Measurements from ENCODE around the gene MRPS26.
"Not testable (repeated sequence)": the region's sequence is repeated elsewhere in the genome, so short reads cannot be mapped to it uniquely, and the experiment has no call there.

The MRPS26 gene

DNA sequence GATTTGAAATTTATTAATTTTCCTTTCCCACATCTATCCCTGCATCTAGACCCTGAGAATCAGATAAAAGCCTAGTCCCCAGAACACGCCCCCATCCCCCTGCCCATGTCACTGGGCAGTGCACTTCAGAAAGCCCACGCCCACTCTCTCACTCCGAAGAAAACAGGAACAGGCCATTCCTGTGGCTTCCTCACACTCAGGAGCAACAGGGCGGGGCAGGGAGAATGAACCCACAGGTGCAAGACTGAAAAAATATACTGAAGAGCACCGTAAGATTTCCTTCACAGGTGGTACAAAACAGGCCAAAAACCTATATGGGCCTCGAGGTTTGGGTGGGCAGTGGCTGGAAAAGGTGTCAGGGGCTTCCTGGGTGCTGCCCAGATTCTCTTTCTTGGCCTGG, 29.0 kb downstream of the MRPS26 start:
- peak; percentile 37 for DNase-seq (ENCODE audit: low spot score)

- DNase-seq (ENCODE audit: low spot score): not testable (repeated sequence)
Measured at GRCh38 chr20:3075315-3075714, 29.5 kb downstream of the MRPS26 start.

- no peak for DNase-seq (ENCODE audit: low spot score)
Measured at GRCh38 chr20:3077618-3078134, 31.8 kb downstream of the MRPS26 start.

- DNase-seq (ENCODE audit: low spot score): no peak
Measured at GRCh38 chr20:3080939-3081388, 35.1 kb downstream of the MRPS26 start.

- no peak for DNase-seq (ENCODE audit: low spot score)
Measured at GRCh38 chr20:3081641-3082040, 35.8 kb downstream of the MRPS26 start.

GRCh38 chr20:3082306-3082951, 36.6 kb downstream of the MRPS26 start:
- DNase-seq (ENCODE audit: low spot score): no peak

GRCh38 chr20:3082955-3083952, 37.4 kb downstream of the MRPS26 start:
- DNase-seq (ENCODE audit: low spot score): no peak

GRCh38 chr20:3084283-3084985, 38.6 kb downstream of the MRPS26 start, which contains the start of gene AVP:
Gene AVP (minus strand): TSS chr20:3084724. CDS start chr20:3084674, 50 bp downstream.
- DNase-seq (ENCODE audit: low spot score): no peak

DNA sequence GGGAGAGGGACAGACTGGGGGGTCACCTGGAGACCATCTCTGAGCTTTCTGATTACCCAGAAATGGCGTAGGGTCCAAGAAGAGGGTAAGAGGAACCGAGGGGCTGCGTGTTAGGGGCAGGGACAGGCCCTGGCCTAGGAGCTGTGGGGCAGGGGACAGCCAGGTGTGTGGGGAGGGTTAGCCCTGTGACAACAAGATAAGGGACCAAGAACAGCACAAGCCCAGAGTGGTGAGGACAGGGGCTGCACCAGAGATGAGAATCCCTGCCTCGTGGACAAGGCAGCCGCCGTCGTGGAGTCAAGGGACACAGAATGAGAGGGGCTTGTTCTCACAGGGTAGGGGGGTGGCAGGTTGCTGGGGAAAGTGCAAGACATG, 39.1 kb downstream of the MRPS26 start:
- DNase-seq (ENCODE audit: low spot score): no peak

DNA sequence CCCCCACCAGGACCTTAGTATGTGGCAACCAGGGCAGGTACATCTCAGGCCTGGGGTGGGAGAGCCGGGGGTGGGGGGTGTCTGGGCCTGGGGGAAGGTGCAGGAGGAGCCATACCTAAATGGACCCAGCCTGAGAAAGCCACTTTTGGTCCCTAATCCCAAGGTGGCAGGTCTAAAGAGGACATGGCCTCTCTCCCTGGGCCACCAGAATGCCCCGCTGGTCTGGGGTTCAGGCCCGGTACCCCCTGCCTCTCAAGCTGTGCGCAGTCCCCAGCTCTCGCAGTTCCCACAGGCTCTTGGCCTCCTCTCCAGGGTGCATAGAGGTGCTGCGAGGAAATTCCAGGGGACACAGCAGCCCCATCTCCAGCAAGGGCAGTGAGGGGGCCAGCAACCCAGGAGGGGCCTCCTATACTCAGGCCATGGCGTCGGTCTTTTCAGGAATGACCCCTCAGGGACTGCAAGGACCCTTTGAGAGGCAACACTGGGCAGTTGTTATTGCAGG, 39.8 kb downstream of the MRPS26 start:
- no peak for DNase-seq (ENCODE audit: low spot score)

- DNase-seq (ENCODE audit: low spot score): no peak
Measured at GRCh38 chr20:3088031-3088430, 42.2 kb downstream of the MRPS26 start.

- DNase-seq (ENCODE audit: low spot score): no peak
Measured at GRCh38 chr20:3090565-3090964, 44.7 kb downstream of the MRPS26 start.

DNA sequence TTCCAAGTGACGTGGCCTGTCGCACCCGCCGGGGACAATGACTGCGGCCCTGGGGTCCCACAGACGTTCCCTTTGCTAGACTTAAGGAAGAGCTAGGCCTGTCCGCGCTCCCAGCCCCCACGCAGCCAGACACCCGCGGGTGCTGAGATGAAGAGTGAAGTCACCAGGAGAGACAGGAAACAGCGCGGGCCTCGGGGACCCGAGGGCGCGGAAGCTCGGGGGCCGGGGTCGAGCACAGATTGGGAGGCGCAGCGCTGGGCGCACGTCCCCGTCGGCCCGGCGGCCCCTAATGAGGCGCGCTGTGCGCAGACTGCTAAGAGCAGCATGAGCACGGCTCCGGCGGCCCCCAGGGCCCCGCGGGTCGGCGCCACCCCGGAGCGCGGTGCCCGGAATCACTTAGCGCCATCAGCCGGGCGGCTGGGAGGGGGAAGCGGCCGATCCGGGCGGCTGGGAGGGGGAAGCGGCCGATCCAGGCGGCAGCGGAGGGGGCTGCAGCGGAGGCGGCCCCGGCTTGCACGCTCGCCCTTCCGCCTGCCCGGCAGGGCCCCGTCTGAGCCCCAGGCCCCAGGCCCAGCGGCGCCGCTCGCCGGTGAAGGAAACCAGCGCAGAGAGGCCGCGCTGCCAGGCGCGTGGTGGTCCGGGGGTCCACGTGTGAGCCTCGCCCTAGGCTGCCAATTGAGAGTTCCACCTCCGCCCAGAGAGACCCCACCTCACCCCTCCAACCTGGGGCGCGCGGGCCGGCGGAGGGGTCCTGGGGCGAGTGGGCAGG, 46.9 kb downstream of the MRPS26 start:
- no peak for DNase-seq (ENCODE audit: low spot score)

DNA sequence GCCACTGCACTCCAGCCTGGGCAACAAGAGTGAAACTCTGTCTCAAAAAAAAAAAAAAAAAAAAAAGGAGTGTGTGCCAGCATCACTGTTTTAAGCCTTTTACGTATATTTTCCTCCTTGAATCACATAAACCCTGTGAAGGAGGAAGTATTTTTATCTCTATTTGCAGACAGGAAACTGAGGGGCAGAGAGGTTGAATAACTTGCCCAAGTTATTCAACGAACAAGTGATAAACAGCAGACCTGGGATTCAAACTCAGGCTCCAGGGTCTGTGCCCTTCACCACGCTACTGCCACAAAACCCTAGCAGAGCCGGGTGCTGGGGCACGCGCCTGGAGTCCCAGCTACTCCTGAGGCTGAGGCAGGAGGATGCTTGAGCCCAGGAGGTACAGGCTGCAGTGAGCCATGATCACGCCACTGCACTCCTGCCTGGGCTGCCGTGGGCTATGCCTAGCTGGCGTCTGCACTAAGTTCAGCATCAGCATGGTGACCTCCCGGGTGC, 48.1 kb downstream of the MRPS26 start:
- DNase-seq (ENCODE audit: low spot score): no peak

- no peak for DNase-seq (ENCODE audit: low spot score)
Measured at GRCh38 chr20:3094848-3095629, 49.2 kb downstream of the MRPS26 start.
